NCI-H748 (cell line): Measurements from ENCODE around the gene MFAP3L.
"Not testable (repeated sequence)": the region's sequence is repeated elsewhere in the genome, so short reads cannot be mapped to it uniquely, and the experiment has no call there.

Source experiments
- DNase-seq: peaks from one replicate; lab custom pipeline; 2025; ENCODE audit not compliant: unreplicated experiment; lab: John Stamatoyannopoulos, UW

MFAP3L gene

DNA sequence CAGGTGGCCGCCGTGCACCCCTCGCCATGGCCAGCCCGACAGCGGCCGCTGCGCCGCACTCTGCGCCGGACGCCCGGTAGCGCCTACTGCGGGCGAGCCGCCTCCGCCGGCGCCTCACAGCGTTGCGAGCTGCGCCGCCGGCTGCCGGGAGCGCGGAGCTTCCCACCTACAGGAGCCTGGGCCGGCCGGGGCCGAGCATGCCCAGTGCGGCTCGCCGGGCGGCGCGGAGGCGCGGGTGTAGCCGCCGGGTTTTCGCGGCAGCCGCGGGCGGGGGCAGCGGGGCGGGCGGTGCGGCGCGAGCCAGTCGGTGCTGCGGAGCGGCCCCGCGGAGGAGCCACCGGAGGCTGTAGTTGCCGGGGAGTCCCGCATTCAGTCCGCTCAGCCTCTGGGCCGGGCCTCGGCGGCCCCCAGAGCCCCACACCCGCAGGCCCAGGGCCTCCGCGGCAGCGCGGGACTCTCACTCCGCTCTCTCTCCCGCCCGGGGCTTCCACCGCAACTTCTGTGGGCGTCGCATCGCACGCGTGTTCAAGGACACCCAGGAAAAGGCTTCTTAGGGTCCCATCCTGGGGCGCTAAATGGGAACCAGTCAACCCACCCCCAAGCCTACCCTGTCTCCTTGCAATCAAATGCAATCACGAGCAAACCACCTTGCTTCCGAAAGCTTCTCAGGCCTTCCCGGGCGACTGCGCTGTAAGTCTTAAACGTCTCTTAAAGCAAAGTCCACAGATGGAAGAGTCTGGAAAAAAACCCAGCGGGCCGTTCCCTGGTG is at the start of gene MFAP3L:
TSS of gene MFAP3L (minus strand) at position 143 of the 769 bp plus-strand sequence. CDS start 20,518 bp downstream, outside the sequence.
- peak; percentile 82 for DNase-seq

DNA sequence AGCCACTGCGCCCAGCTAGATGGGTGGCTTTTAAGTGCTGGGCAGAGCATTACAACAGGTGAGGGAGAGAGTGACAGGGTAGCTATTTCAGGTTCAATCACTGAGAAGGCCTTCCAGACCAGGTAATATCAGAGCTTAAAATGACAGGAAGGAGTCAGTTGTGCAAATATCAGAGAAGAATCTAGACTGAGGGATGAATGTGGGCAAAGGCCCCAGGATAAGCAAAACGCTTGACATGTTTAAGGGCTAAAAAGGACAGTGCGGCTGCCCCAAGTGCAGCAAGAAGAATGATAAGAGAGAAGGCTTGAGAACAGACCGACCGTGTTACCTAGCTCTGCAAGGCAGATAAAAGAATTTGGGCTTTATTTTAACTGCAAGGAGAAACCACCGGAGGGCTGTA is 45.0 kb upstream of the MFAP3L start:
- DNase-seq: no peak

DNA sequence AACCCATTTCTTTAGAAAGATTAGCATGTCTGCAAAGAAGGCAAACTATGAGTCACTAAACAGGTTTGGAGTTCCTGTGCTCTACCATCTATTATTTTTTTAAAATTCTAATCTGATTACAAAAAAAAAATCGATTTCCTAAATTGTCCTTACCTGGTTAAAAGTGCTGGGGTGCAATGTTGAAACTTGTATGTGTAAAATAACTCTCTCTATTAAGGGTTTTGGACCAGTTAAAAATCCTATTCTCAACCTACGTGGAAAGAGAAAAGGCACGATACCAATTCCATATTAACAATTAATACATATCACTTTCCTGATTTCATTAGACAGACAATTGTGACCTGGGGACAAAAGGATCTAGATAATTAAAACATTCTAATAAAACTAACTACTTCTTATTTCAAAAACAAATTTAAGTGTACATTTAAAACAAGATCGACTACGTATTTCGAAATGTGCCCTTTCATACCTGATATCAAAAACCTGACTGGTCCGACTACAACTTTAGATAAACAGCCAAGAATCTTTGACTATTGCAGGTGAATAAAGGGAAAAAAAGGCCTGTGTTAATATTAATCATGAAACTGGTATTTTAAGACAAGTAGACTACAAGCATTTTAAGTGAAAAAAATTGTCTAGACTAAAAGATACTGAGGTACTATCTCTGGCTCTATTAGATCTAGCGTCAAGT is 42.4 kb upstream of the MFAP3L start:
- DNase-seq: no peak

DNA sequence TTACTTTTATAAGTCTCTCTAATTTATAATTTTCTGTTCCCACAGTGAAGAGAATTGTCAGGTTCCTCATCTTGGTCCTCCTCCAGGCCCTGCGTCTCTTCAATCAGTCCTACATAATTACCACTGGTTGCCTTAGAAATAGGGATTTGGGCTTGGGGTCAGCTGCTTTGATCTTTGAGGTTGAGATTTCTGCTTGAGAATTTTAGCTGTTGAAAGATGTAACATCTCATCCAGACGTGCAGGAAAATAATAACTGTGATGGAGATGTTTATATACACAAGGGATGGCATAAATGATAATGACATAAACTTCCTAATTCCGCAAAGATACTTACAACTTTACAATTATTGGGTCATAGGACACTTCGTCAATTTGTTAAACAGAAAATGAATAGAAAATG is 33.2 kb upstream of the MFAP3L start:
- no peak for DNase-seq

DNA sequence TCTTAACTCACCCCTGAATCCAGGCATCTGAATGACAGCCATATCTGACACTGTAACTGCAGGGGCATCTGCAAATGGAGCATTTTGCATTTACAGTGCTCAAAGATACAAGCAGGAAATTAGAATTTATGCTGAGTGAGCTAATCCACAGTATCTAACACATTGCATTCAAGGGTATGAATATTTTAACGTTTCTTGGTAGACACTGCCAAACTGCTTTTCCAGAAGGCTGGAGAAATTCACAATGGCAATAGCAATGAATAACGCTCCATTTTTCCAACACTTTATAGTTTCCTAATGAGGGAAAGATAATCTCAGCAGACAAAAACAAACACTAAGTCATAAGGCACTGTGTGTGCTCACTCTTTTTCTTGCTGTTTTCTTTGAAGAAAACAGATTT is 32.6 kb upstream of the MFAP3L start:
- no peak for DNase-seq

DNA sequence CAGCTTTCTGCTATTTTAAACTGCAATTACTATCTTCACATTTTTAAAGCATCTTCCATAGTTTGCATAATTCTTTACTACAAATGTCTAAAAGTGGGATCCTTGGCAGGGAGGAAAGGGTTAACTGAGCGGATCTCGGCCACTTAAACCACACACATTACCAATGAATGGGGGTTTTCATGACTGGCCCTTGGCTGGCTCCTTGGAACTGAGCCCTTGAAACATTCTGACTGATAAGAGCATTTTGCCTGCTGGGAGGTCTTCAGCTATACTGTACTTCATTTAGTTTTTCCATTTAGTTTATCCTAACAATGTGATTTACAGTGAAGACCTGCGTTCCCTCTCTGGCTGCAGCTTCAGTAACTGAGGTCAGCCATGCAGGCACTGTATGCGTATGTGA is 31.7 kb upstream of the MFAP3L start:
- no peak for DNase-seq

DNA sequence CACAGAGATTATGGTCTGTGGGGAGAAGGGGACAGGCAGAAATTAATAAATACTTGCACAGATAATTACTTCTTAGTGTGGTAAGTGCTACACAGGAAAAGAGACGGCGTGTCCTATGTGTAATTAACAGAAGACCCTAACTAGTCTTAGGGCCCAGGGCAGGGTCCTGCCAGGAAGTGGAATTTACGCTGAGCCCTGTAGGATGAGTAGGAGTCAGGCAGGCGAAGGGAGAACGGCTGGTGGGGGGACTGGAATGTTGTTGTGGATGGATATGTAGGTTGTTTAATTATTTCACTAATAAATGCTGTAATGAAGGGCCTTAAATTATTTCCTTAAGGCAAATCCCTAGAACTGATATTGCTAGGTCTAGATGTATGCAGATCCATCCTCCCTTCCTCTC is 26.7 kb upstream of the MFAP3L start:
- no peak for DNase-seq

DNA sequence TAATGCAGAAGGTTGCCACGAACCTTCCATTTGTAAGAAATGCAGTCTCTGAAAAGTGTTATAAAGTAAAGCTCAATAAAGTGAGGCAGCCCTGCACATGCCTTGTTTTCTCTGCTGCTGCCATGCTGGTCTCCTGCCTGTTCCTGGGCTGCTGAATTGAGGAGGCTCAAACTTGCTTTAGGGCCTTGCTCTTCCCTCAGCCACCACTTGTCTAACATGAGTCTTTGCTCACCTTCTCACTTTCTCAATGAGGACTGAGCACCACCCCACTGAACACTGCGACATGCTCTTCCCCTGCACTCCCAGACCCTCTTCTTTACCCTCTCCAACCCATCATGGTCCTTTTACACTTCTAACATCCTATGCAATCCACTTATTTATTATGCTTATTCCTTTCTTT is 25.2 kb upstream of the MFAP3L start:
- DNase-seq: no peak

DNA sequence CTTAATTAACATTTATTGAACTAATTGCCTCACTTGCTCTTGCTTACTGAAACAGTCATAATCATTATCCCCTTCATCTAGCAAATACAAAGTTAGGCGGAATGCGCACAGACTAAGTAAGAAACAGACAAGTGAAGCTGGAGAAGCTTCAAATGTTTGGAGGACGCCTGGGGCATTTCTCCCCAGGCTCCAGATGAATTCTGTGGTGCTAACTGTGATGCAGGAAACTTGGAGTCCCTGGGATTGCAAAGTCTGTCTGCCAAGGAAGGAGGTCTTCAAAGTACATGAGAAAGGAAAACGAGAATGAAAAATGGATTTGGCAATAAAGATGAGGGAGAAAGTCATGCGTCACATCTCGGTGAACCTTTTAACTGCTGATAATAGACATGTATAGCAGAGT is 23.6 kb upstream of the MFAP3L start:
- DNase-seq: no peak

DNA sequence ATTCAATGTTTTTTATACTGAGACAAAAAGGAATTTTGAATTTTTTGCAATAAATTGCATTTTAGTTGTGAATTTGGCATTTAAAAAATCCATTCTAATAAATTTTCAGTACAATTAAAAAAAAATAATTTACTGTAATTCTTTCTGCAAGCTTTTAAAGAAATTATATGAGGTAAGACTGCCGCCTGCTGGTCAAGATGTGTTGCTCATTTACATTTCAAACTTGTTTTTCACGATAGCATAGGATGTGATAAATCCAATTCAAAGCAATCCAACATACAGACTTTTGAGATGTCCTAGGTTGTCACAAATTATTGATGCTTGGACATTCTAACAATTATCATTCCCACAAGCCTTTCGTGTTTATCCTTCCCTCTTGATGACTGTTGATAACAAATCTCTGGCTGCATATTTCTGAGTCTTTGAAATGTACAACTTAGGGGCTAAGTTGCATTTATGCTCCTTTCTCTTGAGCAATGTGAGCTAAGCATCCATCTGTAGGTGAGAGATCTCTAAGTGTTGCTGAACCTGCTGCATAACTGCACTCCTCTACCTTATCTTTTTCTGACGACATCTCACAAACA is 21.7 kb upstream of the MFAP3L start:
- peak; percentile 59 for DNase-seq

DNA sequence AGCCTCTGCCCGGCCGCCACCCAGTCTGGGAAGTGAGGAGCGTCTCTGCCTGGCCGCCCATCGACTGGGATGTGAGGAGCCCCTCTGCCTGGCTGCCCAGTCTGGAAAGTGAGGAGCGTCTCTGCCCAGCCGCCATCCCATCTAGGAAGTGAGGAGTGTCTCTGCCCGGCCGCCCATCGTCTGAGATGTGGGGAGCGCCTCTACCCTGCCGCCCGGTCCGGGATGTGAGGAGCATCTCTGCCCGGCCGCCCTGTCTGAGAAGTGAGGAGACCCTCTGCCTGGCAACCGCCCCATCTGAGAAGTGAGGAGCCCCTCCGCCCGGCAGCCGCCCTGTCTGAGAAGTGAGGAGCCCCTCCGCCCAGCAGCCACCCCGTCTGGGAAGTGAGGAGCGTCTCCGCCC is 20.0 kb upstream of the MFAP3L start:
- not testable (repeated sequence) for DNase-seq

DNA sequence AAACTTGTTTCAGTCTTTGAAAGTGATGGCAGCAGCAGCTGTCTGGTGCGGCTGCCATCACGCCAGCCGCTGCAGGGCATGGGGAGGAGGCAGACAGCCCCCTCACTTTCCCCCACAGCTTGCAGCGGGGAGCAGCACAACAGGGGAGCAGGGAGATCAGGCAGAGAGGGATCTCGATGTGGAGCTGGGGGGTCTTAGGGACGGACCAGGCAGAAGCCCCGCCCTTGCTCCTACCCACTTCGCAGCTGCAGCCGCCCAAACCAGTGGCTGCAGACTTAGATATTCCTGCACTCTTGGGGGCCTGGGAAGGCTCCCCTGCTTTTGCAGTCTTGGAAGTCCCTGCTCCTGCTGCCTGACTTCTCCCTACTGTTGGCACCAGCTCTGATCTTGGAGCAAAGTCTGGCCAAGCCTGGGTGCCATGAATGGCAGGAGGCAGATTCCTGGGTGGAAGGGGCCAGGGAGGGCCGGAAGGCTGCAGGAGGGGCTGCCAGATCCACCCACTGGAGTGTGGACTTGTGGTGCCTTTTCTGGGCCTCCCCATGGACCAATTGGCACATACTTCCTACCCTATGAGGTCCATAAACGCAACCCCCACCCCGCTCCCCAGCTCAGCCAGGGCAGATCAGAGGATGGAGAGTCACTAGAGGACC is 14.0 kb upstream of the MFAP3L start:
- DNase-seq: no peak

DNA sequence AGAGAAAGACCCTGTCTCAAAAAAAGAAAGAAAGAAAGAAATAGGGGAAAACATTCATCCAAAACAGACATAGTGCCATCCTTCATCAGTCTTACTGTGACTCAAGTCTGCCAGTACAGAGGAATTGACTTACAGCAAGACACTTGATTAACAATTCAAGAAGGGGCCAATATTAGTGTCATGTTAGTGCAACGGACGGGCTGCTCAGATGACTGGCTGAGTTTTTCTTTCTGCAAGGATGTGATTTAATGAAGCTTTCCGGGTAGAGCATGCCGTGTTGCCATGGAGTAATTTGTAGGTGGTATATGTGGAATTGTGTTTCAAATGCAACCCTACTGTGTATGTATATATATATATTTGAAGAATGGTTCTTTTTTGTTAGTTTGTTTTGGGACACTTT is 12.6 kb upstream of the MFAP3L start:
- no peak for DNase-seq

DNA sequence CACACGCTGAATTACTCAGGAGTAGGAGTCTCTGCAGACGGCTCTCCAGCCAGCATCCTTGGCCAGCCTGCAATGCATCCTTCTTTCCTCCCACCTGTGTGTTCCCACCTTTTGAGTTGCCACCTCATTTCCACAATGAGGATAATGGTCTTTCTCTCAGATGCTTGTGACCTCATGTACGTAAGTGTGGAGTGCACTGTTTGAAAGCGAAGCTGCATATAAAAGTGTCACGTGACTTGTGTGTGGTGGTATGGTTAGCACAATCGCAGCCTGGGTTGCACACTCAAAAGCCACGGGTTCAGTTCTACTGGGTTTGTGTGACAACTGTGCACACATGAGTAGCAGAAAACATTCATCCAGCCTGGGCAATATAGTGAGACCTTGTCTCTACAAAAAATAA is 12.0 kb upstream of the MFAP3L start:
- DNase-seq: no peak

DNA sequence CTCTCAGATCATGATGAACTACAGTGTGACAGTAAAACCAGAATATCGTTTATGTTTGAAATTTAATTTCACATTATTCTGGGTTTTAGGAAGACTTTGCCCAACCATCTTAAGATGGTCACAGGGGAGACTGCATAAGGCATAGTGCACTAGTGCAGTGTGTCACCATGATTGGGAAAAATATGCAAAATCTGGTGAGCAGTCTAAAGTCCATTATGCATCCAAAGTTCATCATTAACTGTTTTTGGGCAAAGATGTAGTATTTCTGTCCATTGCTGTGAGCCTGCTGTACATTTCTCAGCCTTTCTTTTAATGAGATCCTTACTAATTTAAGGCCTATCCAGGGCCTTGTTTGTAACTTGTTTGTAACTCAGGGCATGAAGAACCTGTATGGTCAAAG is 11.3 kb upstream of the MFAP3L start:
- no peak for DNase-seq

DNA sequence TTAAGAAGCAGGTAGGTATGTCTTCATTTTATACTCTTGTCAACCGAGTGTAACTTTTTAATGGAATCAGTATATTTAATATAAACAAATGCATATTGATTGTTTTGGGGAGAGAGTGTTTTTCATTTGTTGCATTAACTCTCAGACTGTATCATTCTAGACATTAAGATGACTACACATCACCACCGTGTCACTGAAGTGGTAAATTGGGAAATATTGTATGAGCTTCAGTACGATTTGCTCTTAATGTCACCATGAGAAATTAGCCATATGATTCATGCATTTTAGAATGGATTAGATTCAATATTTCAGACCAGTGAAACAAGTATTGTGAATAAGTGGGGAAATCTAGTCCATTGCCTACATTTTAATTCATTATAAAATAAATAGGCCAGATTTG is 9.7 kb upstream of the MFAP3L start:
- no peak for DNase-seq

DNA sequence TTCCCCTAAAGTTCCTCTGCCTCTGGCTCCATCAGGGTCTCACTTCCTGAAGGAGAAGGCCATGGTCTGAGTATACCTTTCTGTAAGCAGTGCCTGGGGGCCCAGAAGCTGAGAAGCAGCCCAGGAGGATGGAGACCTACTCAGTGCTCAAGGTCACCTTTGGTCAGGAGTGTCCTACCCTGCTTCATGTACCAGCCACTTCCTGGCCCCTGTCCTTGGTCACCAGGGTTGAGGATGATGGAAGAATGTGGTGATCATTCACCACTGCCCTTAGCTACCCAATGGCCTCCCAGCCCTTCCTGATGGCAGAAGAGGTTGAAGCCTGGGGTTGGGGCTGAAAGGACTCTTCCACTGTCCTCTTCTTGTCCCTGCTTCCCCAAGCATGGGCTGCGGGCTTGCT is 9.0 kb upstream of the MFAP3L start:
- no peak for DNase-seq

DNA sequence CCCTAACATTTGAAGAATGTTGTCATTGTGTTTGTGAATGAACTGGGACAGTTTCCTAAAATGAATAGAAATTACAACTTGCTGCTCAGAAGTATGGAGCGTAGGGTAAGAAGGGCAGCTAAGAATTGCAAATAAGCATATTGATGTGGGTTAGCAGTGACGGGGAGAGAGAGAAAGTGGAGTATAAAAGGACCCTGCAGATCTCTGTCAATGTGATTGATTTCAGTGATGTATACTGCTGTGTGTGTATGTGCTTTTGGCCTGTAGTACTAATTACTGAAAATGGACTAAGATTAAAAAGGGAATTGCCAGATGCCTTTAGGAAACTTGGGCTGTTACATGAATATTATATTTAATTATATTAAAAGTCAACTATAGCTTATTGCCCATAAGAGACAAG is 7.8 kb upstream of the MFAP3L start:
- no peak for DNase-seq

DNA sequence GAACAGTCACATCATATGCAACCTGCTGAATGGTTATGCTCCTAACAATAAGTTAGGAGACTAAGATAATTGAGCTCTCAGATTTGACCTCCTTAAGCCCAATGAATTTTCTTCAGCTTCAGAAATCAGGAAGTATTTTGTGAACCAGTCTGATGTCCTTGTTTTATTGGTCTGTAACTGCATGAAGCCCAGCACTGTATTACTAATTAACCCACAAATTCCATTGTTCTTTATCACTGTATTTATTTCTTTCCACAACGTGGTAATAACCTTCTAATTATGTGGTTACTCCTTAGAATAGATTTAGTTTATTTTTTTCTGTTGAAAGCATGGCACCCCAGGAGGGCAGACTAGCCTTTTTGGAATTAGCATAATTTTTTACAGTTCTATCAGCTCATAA is 3.9 kb upstream of the MFAP3L start:
- DNase-seq: no peak

DNA sequence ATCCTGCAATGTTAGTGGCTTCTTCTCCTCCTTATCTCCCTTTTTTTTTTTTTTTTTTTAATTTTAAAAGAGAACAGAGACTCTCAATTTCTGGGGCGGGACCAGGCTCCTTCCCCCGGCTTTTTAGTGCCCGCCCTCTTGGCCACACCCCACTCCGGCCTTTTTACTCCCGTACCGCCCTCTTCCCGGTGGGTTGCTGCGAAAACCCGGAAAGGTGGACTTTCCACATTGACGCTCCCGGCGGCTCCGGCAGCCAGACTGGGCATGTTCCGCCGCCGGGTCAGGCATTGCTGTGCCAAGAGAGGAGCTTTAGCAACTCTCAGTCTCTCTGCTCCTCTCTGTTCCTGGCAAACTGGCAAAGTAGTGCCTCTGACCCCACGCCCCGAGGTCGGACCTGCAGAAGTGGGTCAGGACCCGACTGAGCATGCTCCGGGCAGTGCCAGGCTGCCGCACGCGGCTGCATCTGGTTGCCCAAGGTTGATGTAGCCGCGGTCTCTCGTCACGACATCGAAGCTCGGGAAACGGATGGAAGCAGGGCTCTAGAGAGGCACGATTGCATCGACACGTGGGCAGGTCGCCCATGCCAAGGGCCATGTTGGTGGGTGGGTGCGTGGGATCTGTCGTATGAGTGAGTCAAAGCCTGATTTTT is 1.1 kb upstream of the MFAP3L start:
- peak; percentile 85 for DNase-seq

DNA sequence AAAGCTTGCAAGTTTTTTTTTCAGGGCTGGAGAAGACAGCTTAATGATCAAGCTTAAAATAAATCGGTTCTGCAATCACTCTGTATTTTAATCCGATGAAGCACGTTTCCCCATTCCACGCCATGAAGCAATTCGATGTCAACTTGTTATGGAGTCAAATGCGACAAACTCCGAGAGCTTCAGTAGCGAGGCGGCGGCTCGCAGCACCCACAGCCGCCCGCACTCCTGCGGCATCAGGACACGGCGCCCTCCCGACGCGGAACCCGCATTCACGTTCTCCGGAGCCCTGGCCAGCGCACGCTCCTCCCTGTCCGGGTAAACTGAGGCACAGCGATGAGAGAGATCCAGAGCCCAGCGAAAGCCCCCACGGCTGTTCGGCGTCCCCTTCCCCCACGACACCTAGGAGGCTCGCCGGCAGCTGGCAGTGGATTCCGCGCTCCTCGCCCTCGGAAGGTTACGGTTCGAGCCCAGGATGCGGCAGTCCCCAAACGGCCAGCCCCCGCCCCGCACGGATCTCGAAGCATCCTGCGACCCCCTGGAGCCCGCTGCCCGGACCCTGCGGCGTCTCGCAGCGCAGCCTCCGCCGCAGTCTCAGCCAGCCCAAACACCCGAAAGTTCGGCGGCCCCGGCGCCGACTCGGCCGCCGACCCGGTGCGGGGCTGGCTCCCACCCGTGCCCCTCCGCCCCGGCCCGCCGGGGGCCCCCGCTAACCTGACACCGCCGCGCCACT is 507 bp downstream of the MFAP3L start:
- DNase-seq: no peak
